Activated gamma-delta T cell (primary cell): Measurements from ENCODE around the gene PLXNA4.
"Not testable (repeated sequence)": the region's sequence is repeated elsewhere in the genome, so short reads cannot be mapped to it uniquely, and the experiment has no call there.

ENCODE experiments used
- DNase-seq: peaks from one replicate; lab custom pipeline; 2025; lab: John Stamatoyannopoulos, UW

The PLXNA4 gene

DNA sequence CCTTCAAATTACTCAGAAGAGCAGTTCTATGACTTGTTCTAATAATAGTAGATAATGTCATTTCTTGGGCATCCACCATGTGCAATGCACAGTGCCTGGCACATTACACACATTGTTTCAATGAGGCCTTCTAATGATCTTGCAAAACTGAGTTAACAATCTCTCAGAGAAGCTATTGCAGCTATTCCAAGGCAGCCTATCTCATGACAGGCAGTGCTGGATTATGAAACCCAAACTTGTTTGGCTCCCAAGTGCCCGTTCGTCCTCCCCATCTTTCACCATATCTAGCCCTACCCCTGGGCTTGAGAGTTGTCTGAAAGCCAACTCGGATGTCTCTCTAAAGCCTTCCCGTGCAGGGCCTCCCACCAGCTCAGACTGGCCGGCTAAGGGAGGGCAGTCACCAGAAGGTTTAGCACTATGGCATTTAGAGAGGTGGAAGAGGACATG lies 405.1 kb downstream of the PLXNA4 start:
- no peak for DNase-seq

DNA sequence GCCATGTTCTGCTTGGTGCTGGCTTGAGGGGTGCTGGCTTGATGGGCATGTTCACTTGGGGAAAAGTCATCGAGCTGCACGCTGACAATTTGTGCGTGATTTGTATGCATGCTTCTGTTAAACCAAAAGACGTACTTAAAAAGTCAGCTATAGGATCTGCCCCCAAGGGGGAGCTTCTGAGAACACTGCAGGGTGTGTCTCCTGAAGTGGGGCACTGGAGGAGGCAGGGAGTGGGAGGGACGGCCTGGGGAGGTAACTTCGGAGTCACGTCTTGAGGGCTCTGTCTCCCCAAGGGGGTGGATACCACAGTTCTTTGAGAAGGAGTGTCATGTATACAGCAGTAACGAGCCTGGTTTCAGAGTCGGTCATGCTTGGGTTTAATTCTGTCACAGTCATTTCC lies 406.5 kb downstream of the PLXNA4 start:
- DNase-seq = no peak

- DNase-seq = no peak
Measured at GRCh38 chr7:132168239-132168638, 408.0 kb downstream of the PLXNA4 start.

GRCh38 chr7:132165695-132166094 lies 410.6 kb downstream of the PLXNA4 start:
- DNase-seq = not testable (repeated sequence)

DNA sequence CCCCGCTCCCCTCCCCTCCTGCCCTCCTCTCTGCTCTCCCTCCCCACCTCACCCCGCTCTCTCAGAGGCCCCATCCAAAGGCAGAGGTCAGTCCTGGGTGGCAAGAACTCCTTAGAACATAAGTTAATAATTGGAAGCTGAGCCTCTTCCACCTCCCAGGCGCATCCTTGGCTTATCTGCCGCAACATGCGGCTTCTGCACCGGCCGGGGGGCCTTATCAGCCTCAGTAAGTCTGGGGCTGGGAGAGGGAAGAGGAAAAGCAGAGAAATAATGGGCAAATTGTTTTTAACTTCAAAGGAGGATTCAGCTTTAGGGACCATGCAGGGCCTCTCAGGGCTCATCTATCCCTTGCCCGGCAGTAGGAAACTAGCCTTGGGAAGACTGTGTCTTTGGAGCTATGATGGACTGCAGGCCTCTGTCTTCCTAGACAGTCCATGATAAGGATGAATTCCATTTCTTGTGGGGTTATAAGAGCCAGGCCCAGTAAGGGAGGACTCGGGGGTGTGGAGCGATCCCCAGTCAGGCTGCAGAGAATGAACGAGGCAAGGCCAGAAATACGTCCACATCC lies 411.6 kb downstream of the PLXNA4 start:
- no peak for DNase-seq

DNA sequence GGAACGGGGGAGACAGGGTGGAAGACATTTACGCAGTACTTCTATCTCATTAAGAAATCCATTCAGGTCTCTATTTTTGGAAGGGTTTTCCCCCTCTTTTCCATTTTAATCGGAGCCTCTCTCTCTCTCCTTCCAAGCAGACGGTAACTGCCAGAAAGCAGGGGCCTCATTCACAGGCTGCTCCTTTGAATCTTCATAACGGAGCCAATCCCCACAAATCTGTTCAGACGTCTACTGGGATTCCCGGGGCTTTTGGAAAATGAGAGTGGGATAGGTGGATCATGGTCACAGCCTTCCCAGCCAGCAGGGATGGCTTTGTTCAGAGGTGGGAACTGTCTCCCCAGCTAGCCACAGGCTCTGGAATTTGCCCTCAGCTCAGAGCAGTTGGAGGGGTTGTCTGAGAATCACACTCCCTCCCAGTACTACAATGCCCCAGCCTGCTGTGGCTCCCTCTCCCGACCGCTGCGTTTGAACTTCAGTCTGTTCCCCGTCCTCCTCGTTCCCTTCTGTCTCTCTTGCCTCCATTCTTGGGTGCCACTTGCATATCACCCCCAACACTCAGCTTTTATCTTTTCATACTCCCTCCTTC lies 413.6 kb downstream of the PLXNA4 start:
- DNase-seq = no peak

- no peak for DNase-seq
Measured at GRCh38 chr7:132161976-132162375, 414.3 kb downstream of the PLXNA4 start.

GRCh38 chr7:132161533-132161915 lies 414.7 kb downstream of the PLXNA4 start:
- DNase-seq = no peak

- DNase-seq = no peak
Measured at GRCh38 chr7:132160611-132161532, 415.4 kb downstream of the PLXNA4 start.

DNA sequence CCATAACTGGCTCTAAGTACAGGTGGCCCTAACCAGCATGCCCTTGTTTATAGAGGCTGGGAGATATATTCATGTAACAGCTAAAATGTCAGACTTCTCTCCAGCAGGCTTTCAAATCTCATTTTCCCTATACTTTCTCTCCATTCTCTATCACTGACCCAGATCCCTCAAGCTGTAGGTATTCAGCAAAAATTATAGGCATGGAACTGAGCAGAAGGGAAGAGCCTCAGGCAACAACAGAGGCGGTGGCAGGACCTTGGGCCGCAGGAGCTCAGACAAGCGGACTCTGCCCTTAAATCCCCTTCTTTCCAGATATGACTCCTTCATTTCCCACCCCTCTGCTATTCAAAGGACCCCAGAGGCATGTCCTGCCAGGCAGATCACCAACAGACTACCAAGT lies 417.4 kb downstream of the PLXNA4 start:
- no peak for DNase-seq

- DNase-seq = no peak
Measured at GRCh38 chr7:132158166-132158565, 418.1 kb downstream of the PLXNA4 start.

- no peak for DNase-seq
Measured at GRCh38 chr7:132155715-132156114, 420.6 kb downstream of the PLXNA4 start.

- DNase-seq = no peak
Measured at GRCh38 chr7:132154695-132155471, 421.4 kb downstream of the PLXNA4 start.

GRCh38 chr7:132154248-132154647 lies 422.0 kb downstream of the PLXNA4 start:
- no peak for DNase-seq

GRCh38 chr7:132152131-132152889 lies 424.0 kb downstream of the PLXNA4 start:
- DNase-seq = no peak

DNA sequence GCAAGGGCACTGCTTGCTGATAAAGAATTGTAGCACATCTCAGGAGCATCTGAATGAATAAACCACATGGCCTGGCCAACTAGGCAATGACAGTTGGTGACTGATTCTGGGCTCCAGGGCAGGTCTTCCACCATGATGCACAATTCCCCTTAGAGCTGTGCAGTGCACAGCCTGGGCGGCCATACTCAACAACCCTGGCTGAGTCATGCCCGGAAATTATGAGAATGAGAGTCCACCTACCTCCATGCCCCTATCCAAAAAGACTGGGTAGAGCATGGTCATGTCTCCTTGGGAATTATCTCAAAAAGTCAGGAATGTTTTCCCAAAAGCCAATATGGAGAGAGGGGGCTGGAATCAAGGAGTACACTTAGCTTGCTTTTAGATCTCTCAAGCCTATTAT lies 425.6 kb downstream of the PLXNA4 start:
- DNase-seq = no peak

DNA sequence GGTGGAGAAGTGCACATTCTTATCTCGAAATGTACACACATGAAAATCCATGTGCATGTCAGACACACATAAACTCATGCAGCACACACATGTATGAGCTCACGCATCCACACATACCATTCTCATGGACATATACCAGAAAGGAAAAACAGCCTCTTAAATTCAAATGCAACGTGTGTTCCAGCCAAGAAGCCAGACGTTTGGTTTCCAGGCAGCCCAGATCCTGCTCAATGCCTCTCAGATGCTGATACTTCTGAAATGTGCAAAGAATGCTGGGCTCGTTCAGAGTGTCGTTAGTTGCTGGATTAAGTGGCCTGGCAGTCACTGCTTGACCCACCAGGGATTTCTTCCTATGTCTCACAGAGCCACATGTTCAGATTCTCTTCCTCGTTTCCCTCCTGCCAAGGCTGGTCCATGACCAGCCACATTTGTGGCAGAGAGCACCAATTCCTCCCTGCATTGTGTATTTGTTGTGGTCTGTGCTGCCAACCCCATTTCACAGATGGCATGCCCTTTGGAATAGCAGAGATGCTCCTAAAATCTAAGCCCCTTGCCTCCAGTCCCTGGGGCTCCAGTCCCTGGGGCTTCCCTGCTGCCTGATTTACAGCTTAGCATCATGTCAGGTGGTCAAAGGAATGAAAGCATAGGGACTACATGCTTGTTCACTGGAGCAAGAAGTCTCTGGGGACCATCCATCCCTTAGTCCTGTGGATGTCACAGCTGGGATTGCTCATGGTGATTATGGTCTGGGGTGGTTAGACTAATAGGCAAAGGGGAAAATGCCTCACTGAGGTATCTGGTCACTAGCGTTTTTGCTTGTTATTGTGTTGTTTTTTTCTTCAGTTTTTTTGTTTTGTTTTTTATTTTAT lies 426.6 kb downstream of the PLXNA4 start:
- DNase-seq = no peak

DNA sequence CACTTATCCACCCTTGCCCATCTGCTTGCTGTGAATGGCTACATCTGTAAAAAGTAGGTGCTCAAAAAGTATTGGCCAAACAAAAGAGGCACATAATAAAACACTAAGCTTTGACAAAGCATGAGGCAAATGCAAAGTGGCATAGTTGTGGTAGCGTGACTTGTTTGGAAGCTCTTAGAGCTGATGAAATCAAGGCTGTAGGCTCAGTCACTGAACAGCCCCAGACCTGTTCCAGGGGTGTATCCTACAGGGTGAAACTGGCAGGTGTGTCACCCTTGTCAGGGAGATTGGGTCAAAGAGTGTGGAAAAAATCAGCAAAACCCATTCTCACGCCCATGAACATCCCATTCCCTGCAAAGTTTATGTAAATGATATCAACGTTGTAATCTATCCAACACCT lies 427.4 kb downstream of the PLXNA4 start:
- DNase-seq = no peak

- DNase-seq = no peak
Measured at GRCh38 chr7:132145466-132145865, 430.8 kb downstream of the PLXNA4 start.

DNA sequence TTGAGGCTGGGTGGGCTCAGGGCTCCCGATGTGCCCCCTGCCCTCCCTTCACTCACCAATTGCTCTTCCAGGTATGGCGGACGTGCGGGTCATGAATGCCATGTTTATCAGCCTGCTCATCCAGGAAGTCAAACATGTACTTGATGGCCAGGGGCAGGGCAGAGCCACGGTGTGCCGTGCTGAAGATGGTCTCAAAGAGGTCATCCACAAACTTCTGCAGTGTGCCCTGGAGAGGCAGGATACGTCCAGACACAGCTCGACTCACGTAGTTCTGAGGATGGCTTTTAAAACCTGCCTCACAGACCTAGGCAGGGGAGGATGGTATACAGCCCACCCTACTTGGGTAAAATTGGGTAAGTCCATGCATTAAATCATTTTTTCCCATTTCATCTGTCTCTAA lies 431.2 kb downstream of the PLXNA4 start:
- no peak for DNase-seq

DNA sequence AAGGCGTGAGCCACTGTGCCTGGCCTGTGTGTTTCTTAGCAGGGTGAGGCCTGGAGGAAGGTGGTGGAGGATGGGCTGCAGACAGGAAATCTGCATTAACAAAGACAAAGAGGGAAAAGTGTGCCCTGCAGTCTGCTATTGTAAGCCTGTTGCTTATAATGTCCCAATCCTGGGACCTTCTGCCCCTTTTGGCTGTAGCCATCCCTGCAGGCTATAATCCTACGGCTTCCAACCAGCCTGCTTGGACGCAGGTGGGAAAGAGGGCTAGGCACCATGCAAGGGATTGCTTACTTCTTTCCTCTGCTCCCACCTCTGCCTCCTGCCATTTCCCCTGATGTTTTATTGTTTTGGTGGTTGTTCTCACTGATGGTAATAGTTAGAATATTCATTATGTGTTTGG lies 434.3 kb downstream of the PLXNA4 start:
- no peak for DNase-seq
